DND-41 (cell line): Measurements from ENCODE around the gene WNK2.

ENCODE experiments used
- EZH2 ChIP-seq: IDR thresholded peaks from 3 replicates; pipeline ENCODE4 v1.6.1; 2012; ENCODE audit warnings: borderline replicate concordance, low read depth, mild to moderate bottlenecking, moderate library complexity, low read length, inconsistent platforms; ENCODE audit not compliant: severe bottlenecking
- TF ChIP-seq, protein P1 (sequence below): IDR thresholded peaks from 2 replicates; pipeline ENCODE4 v1.5.1; 2012; ENCODE audit warnings: borderline replicate concordance, low read length, moderate library complexity, mild to moderate bottlenecking; ENCODE audit not compliant: poor library complexity, severe bottlenecking; ENCODE audit errors: extremely low read depth

GRCh38 chr9:93177676-93178075 lies 6.3 kb upstream of the WNK2 start:
- TF ChIP-seq, protein P1, sequence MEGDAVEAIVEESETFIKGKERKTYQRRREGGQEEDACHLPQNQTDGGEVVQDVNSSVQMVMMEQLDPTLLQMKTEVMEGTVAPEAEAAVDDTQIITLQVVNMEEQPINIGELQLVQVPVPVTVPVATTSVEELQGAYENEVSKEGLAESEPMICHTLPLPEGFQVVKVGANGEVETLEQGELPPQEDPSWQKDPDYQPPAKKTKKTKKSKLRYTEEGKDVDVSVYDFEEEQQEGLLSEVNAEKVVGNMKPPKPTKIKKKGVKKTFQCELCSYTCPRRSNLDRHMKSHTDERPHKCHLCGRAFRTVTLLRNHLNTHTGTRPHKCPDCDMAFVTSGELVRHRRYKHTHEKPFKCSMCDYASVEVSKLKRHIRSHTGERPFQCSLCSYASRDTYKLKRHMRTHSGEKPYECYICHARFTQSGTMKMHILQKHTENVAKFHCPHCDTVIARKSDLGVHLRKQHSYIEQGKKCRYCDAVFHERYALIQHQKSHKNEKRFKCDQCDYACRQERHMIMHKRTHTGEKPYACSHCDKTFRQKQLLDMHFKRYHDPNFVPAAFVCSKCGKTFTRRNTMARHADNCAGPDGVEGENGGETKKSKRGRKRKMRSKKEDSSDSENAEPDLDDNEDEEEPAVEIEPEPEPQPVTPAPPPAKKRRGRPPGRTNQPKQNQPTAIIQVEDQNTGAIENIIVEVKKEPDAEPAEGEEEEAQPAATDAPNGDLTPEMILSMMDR: no peak
- no peak for TF ChIP-seq EZH2
